Transverse colon (tissue), 4 donors: Measurements from ENCODE around the gene RUNX3. TPM values are rescaled to one million over a fixed set of nuclear protein-coding genes. Genes with fewer than 3 reads are reported as not detected.

Experiments used
- DNase-seq: peaks from one replicate; pipeline ENCODE4 v3.0.0-alpha.2; 2019
- H3K27ac ChIP-seq, 4 donors: fragments of 200-600 bp; sonication (generic); 2 replicates each; pipeline ENCODE4 v1.5.1; 2016 to 2018; ENCODE audit warnings: inconsistent platforms in 4 of 4
- H3K27me3 ChIP-seq: fragments of 200-600 bp; sonication (generic); 2 replicates; pipeline ENCODE4 v1.5.1; 2017; ENCODE audit warnings: inconsistent platforms
- H3K36me3 ChIP-seq, 4 donors: fragments of 200-600 bp; sonication (generic); 2 replicates each; pipeline ENCODE4 v1.5.1; 2017 to 2019; ENCODE audit warnings: inconsistent platforms in 4 of 4
- H3K4me1 ChIP-seq, 4 donors: fragments of 200-600 bp; sonication (generic); 2 replicates each; pipeline ENCODE4 v1.5.1; 2017 to 2020; ENCODE audit warnings: inconsistent platforms in 4 of 4
- H3K4me3 ChIP-seq, 4 donors: fragments of 200-600 bp; sonication (generic); 1 replicate in 1 of 4; 2 replicates in 3 of 4; pipeline versions ENCODE4 v1.5.1 to v1.6.1; 2017 to 2019; ENCODE audit warnings: inconsistent platforms in 4 of 4
- H3K9me3 ChIP-seq, 2 donors: fragments of 200-600 bp; sonication (generic); 2 replicates each; pipeline ENCODE4 v1.5.1; 2017 to 2019; ENCODE audit warnings: inconsistent platforms in 2 of 2
- CTCF ChIP-seq, 5 experiments: fragments of 200-600 bp in 3 of 5; fragments of 450-650 bp in 2 of 5; sonication (generic) in 3 of 5; IDR thresholded peaks; 1 replicate in 2 of 5; 2 replicates in 3 of 5; pipeline ENCODE4 v1.5.1; 2016 to 2017; ENCODE audit warnings: antibody characterized with exemption in 5 of 5, inconsistent platforms in 3 of 5, mild to moderate bottlenecking in 2 of 5, moderate library complexity in 1 of 5
- EP300 ChIP-seq: sonication (generic); formaldehyde crosslinking; IDR thresholded peaks from one replicate; pipeline ENCODE4 v1.6.1; 2017; ENCODE audit warnings: antibody characterized with exemption, low read depth
- POLR2A ChIP-seq: fragments of 450-650 bp; IDR thresholded peaks from one replicate; pipeline ENCODE4 v1.6.1; 2016; ENCODE audit warnings: antibody characterized with exemption, mild to moderate bottlenecking, moderate library complexity
- POLR2AphosphoS5 ChIP-seq, 3 donors: sonication (generic); formaldehyde crosslinking; IDR thresholded peaks; one replicate each; pipeline ENCODE4 v1.6.1; 2016; ENCODE audit warnings: antibody characterized with exemption in 3 of 3
- WGBS, 2 donors: methylation state at CpG; one replicate each; pipeline ENCODE4 v1.1.5; 2018; ENCODE audit warnings: low coverage in 1 of 2; 5-methylcytosine and 5-hydroxymethylcytosine counted together
- in situ Hi-C, 4 donors: fragments of 200-750 bp; cut with MboI; loops; one replicate each; pipeline versions ENCODE4 v1.15.0 to v1.15.1; 2017; ENCODE audit warnings: low sequenced_read_pairs in 3 of 4, low pct_ligation_motif_present in 1 of 4, low pct_unique_long_range_greater_than_20kb in 1 of 4
- intact Hi-C: fragments of 100-400 bp; cut with DNase I; formaldehyde crosslinking; loops from one replicate; pipeline ENCODE4 v1.15.1; 2023; ENCODE audit warnings: low total_unique reads
- total RNA-seq, 4 donors: library from RNA; depleted of rRNA; stranded (reverse); fragments of >200 nt; gene quantifications; one replicate each; pipeline ENCODE4 v1.1.0, GENCODE V29; 2016

Gene RUNX3
- total RNA-seq, 4 donors from 2014 or later, result 1.5 to 4.8 (median 3.4) TPM

GRCh38 chr1:24954022-24954421 lies 23.9 kb upstream of the RUNX3 start:
- in situ Hi-C loops, result no loop called here
- no peak for DNase-seq
- Histone ChIP-seq H3K4me1 (no peaks in the 10 kb centered on the region), H3K36me3 (no peaks in the 10 kb centered on the region), H3K27ac (no peak overlapping the region), H3K27me3 (no peaks in the 10 kb centered on the region), H3K9me3 (no peaks in the 10 kb centered on the region), H3K4me3 (no peak overlapping the region)
- intact Hi-C loops, result no loop called here
- no peak for TF ChIP-seq CTCF (IDR thresholded peaks at IDR 0.05)
- no peak for TF ChIP-seq POLR2A
- TF ChIP-seq POLR2AphosphoS5 (IDR thresholded peaks at IDR 0.05), result no peak
- TF ChIP-seq EP300, result no peak
- 62 to 67% methylated on average over 4 to 6 of the region's 6 CpGs for WGBS, 2 donors

- H3K4me1 ChIP-seq, result no peaks in the 10 kb centered on the region
- H3K36me3 ChIP-seq, result no peaks in the 10 kb centered on the region
- intact Hi-C loops (no loop called here), in situ Hi-C loops (no loop called here)
- no peak for TF ChIP-seq EP300
- no peak for TF ChIP-seq POLR2AphosphoS5 (IDR thresholded peaks at IDR 0.05)
- TF ChIP-seq POLR2A, result no peak
- TF ChIP-seq CTCF (IDR thresholded peaks at IDR 0.05), result no peak
- no peaks in the 10 kb centered on the region for H3K9me3 ChIP-seq
- no peak for DNase-seq
- WGBS, 2 donors, result 47% methylated on average over 5 of the region's 5 CpGs; no CpG with 5 or more reads in 1 of the 2 donors
- H3K27ac ChIP-seq, result no peak overlapping the region
- no peaks in the 10 kb centered on the region for H3K27me3 ChIP-seq
- no peak overlapping the region for H3K4me3 ChIP-seq
These were observed 22.4 kb upstream of the RUNX3 start for GRCh38 chr1:24952413-24952841.

- no peaks in the 10 kb centered on the region for H3K4me1 ChIP-seq
- no peaks in the 10 kb centered on the region for H3K9me3 ChIP-seq
- H3K27ac ChIP-seq, result no peak overlapping the region
- in situ Hi-C loops, result no loop called here
- no peak for DNase-seq
- H3K27me3 ChIP-seq, result no peaks in the 10 kb centered on the region
- TF ChIP-seq POLR2A, result no peak
- no peak for TF ChIP-seq EP300
- TF ChIP-seq POLR2AphosphoS5 (IDR thresholded peaks at IDR 0.05), result no peak
- no peak for TF ChIP-seq CTCF (IDR thresholded peaks at IDR 0.05)
- intact Hi-C loops, result no loop called here
- no peak overlapping the region for H3K4me3 ChIP-seq
- H3K36me3 ChIP-seq, result no peaks in the 10 kb centered on the region
- 77 to 83% methylated on average over 2 of the region's 2 CpGs for WGBS, 2 donors
These were observed 21.8 kb upstream of the RUNX3 start for GRCh38 chr1:24951810-24952412.

GRCh38 chr1:24951337-24951736 lies 21.3 kb upstream of the RUNX3 start:
- intact Hi-C loops (no loop called here), in situ Hi-C loops (no loop called here)
- H3K4me1 ChIP-seq, result no peaks in the 10 kb centered on the region
- TF ChIP-seq POLR2AphosphoS5 (IDR thresholded peaks at IDR 0.05) (no peak), EP300 (no peak), POLR2A (no peak), CTCF (IDR thresholded peaks at IDR 0.05) (no peak)
- H3K27ac ChIP-seq, result no peak overlapping the region
- H3K9me3 ChIP-seq, result no peaks in the 10 kb centered on the region
- no peak for DNase-seq
- H3K4me3 ChIP-seq, result no peak overlapping the region
- H3K27me3 ChIP-seq, result no peaks in the 10 kb centered on the region
- 73 to 88% methylated on average over 4 to 6 of the region's 6 CpGs for WGBS, 2 donors
- H3K36me3 ChIP-seq, result no peaks in the 10 kb centered on the region
